Measurements from ENCODE around the gene GPR12.

GRCh38 chr13:26706381-26706780 lies 54.2 kb downstream of the GPR12 start:
- TF ChIP-seq CTCF (IDR thresholded peaks at IDR 0.05) (no peak), POLR2A (IDR thresholded peaks at IDR 0.05) (no peak), POLR2AphosphoS5 (IDR thresholded peaks at IDR 0.05) (no peak)

Data from sigmoid colon (tissue), 4 donors.